Gastroesophageal sphincter (tissue), 4 donors: Measurements from ENCODE around the gene ANKRD24. TPM values are rescaled to one million over a fixed set of nuclear protein-coding genes. Genes with fewer than 3 reads are reported as not detected.

Source experiments
- ATAC-seq: fragments of 150-250 bp; one replicate; pipeline ENCODE4 v1.9.1; 2016; ENCODE audit warnings: mild to moderate bottlenecking, moderate library complexity
- H3K27ac ChIP-seq, 4 donors: fragments of 200-600 bp; sonication (generic) in 3 of 4; 1 replicate in 3 of 4; 2 replicates in 1 of 4; pipeline ENCODE4 v1.5.1; 2016 to 2019
- H3K27me3 ChIP-seq: fragments of 200-600 bp; sonication (generic); one replicate; pipeline ENCODE4 v1.5.1; 2019
- H3K36me3 ChIP-seq, 2 donors: fragments of 200-600 bp; sonication (generic); one replicate each; pipeline ENCODE4 v1.5.1; 2019; ENCODE audit warnings: control low read depth in 1 of 2
- H3K4me1 ChIP-seq, 3 donors: fragments of 200-600 bp; sonication (generic); 1 replicate in 2 of 3; 2 replicates in 1 of 3; pipeline ENCODE4 v1.5.1; 2016 to 2019; ENCODE audit warnings: control low read depth in 2 of 3
- H3K4me3 ChIP-seq, 2 donors: fragments of 200-600 bp; sonication (generic); one replicate each; pipeline ENCODE4 v1.5.1; 2019; ENCODE audit warnings: mild to moderate bottlenecking in 1 of 2, moderate library complexity in 1 of 2
- H3K9me3 ChIP-seq, 3 donors: fragments of 200-600 bp; sonication (generic); one replicate each; pipeline ENCODE4 v1.5.1; 2017 to 2019; ENCODE audit warnings: control low read depth in 2 of 3
- CTCF ChIP-seq, 4 experiments: fragments of 200-600 bp in 2 of 4; fragments of 450-650 bp in 2 of 4; sonication (generic) in 1 of 4; IDR thresholded peaks; one replicate each; pipeline ENCODE4 v1.5.1; 2017 to 2019; ENCODE audit warnings: antibody characterized with exemption in 4 of 4, mild to moderate bottlenecking in 2 of 4, moderate library complexity in 2 of 4
- EP300 ChIP-seq: sonication (generic); formaldehyde crosslinking; IDR thresholded peaks from one replicate; pipeline ENCODE4 v1.6.1; 2017; ENCODE audit warnings: antibody characterized with exemption, mild to moderate bottlenecking
- POLR2A ChIP-seq, 2 donors: fragments of 450-650 bp; IDR thresholded peaks; one replicate each; pipeline ENCODE4 v1.6.1; 2017; ENCODE audit warnings: antibody characterized with exemption in 2 of 2, mild to moderate bottlenecking in 2 of 2, moderate library complexity in 1 of 2
- POLR2AphosphoS5 ChIP-seq: sonication (generic); formaldehyde crosslinking; IDR thresholded peaks from one replicate; pipeline ENCODE4 v1.6.1; 2017; ENCODE audit warnings: antibody characterized with exemption
- WGBS, 2 donors: methylation state at CpG; one replicate each; pipeline ENCODE4 v1.1.5; 2018; ENCODE audit warnings: low coverage in 1 of 2; 5-methylcytosine and 5-hydroxymethylcytosine counted together
- total RNA-seq, 4 donors: library from RNA; depleted of rRNA; stranded (reverse); fragments of >200 nt; gene quantifications; one replicate each; pipeline ENCODE4 v1.1.0, GENCODE V29; 2016

Gene ANKRD24
- total RNA-seq, 4 donors from 2014 or later: 0.12 to 2.6 (median 1.2) TPM

- Histone ChIP-seq H3K4me3 (peak within 1 kb of the TSS; percentile 64 to 68), H3K27me3 (peaks cover 2% of the 10 kb centered on the region), H3K4me1 (peaks cover 0 to 20% (median 0%) of the 10 kb centered on the region in 3 donors), H3K27ac (peak within 1 kb of the TSS; percentile 86 to 98 (median 96)), H3K36me3 (peaks cover 0 to 36% of the 10 kb centered on the region in 2 donors), H3K9me3 (peaks cover 0 to 5% (median 0%) of the 10 kb centered on the region in 3 donors)
- peak in 1 of 2 donors; percentile 23 for TF ChIP-seq POLR2A (IDR thresholded peaks at IDR 0.05)
- TF ChIP-seq EP300: no peak
- TF ChIP-seq CTCF (IDR thresholded peaks at IDR 0.05): peak in 3 of 4 experiments; percentile 21 to 59 (median 33)
- TF ChIP-seq POLR2AphosphoS5: peak; percentile 37
- peak; percentile 98 for ATAC-seq
- 0% methylated on average over 8 to 28 of the region's 45 CpGs for WGBS, 2 donors
Observed at GRCh38 chr19:4246767-4247593, 64.5 kb downstream of the ANKRD24 start, which contains the start of gene YJU2. YJU2 (plus strand) TSS chr19:4247080; CDS start chr19:4247147, 67 bp downstream.

GRCh38 chr19:4256563-4256962, 74.1 kb downstream of the ANKRD24 start:
- Histone ChIP-seq H3K27me3 (no peaks in the 10 kb centered on the region), H3K4me3 (no peak overlapping the region), H3K4me1 (no peaks in the 10 kb centered on the region), H3K27ac (no peak overlapping the region), H3K36me3 (peaks cover 0 to 100% of the 10 kb centered on the region in 2 donors), H3K9me3 (peaks cover 0 to 6% (median 0%) of the 10 kb centered on the region in 3 donors)
- WGBS, 2 donors: 100% methylated on average over 1 of the region's 4 CpGs; no CpG with 5 or more reads in 1 of the 2 donors
- TF ChIP-seq EP300: no peak
- TF ChIP-seq CTCF (IDR thresholded peaks at IDR 0.05): no peak
- TF ChIP-seq POLR2AphosphoS5: no peak
- TF ChIP-seq POLR2A (IDR thresholded peaks at IDR 0.05): no peak
- ATAC-seq: no peak

- WGBS, 2 donors: 90 to 100% methylated on average over 1 to 6 of the region's 6 CpGs
- H3K9me3 ChIP-seq: peaks cover 0 to 6% (median 0%) of the 10 kb centered on the region in 3 donors
- H3K36me3 ChIP-seq: peaks cover 0 to 100% of the 10 kb centered on the region in 2 donors
Observed at GRCh38 chr19:4257025-4257424, 74.5 kb downstream of the ANKRD24 start.

GRCh38 chr19:4258181-4258580, 75.7 kb downstream of the ANKRD24 start:
- Histone ChIP-seq H3K4me1 (no peaks in the 10 kb centered on the region), H3K27ac (no peak overlapping the region), H3K36me3 (peaks cover 0 to 100% of the 10 kb centered on the region in 2 donors), H3K27me3 (no peaks in the 10 kb centered on the region), H3K4me3 (no peak overlapping the region), H3K9me3 (peaks cover 0 to 6% (median 0%) of the 10 kb centered on the region in 3 donors)
- WGBS, 2 donors: no CpG with 5 or more reads among the region's 28 CpGs
- TF ChIP-seq POLR2A (IDR thresholded peaks at IDR 0.05) (no peak), CTCF (IDR thresholded peaks at IDR 0.05) (no peak), POLR2AphosphoS5 (no peak), EP300 (no peak)
- ATAC-seq: no peak

More at GRCh38 chr19:4257025-4257424, 74.5 kb downstream of the ANKRD24 start:
- Histone ChIP-seq H3K4me3 (no peak overlapping the region), H3K27ac (no peak overlapping the region), H3K4me1 (no peaks in the 10 kb centered on the region), H3K27me3 (no peaks in the 10 kb centered on the region)
- TF ChIP-seq POLR2AphosphoS5: no peak
- no peak for TF ChIP-seq CTCF (IDR thresholded peaks at IDR 0.05)
- TF ChIP-seq EP300: no peak
- no peak for TF ChIP-seq POLR2A (IDR thresholded peaks at IDR 0.05)
- ATAC-seq: no peak
